ENCODE results near the gene LRRN2.

GRCh38 chr1:204647805-204648153 is 37.8 kb downstream of the LRRN2 start:
- TF ChIP-seq POLR2AphosphoS5 (IDR thresholded peaks at IDR 0.05; ENCODE audit: low read depth, low read length): no peak
- TF ChIP-seq TAF1 (IDR thresholded peaks at IDR 0.05; ENCODE audit: borderline replicate concordance, insufficient read depth, low read length): no peak
- no peak for TF ChIP-seq SIN3A (IDR thresholded peaks at IDR 0.05; ENCODE audit: borderline replicate concordance, insufficient read depth, low read length)
- TF ChIP-seq REST (IDR thresholded peaks at IDR 0.05; ENCODE audit: insufficient read depth in 1 of 2, low read depth in 2 of 2, low read length in 2 of 2): no peak

Measured in PFSK-1 (cell line).